Stimulated activated CD8-positive, alpha-beta memory T cell treated with anti-CD3 and anti-CD28 coated beads, Interleukin-4, amount 100 ng/mL, for 24 hours (primary cell): ENCODE results near the gene BPIFA3.

Experiments used
- DNase-seq: peaks from one replicate; pipeline ENCODE4 v3.0.0-alpha.2; 2020; ENCODE audit warnings: low read depth

Gene BPIFA3

GRCh38 chr20:33224399-33224798, 7.2 kb downstream of the BPIFA3 start:
- no peak for DNase-seq

GRCh38 chr20:33229843-33230242, 12.7 kb downstream of the BPIFA3 start:
- no peak for DNase-seq

GRCh38 chr20:33231237-33231636, 14.1 kb downstream of the BPIFA3 start:
- no peak for DNase-seq

- DNase-seq = no peak
Measured at GRCh38 chr20:33232486-33233072, 15.4 kb downstream of the BPIFA3 start.

GRCh38 chr20:33233129-33233774, 16.1 kb downstream of the BPIFA3 start:
- DNase-seq = no peak

- DNase-seq = no peak
Measured at GRCh38 chr20:33234050-33234449, 16.9 kb downstream of the BPIFA3 start.

GRCh38 chr20:33235696-33236095, 18.5 kb downstream of the BPIFA3 start, which contains the start of gene BPIFA1:
Gene BPIFA1 (plus strand): TSS chr20:33235996. CDS start chr20:33237712, 1,716 bp downstream.
- DNase-seq = no peak

GRCh38 chr20:33236351-33236750, 19.2 kb downstream of the BPIFA3 start:
- no peak for DNase-seq

- DNase-seq = no peak
Measured at GRCh38 chr20:33237989-33238388, 20.8 kb downstream of the BPIFA3 start.

GRCh38 chr20:33239418-33239817, 22.3 kb downstream of the BPIFA3 start:
- DNase-seq = no peak

GRCh38 chr20:33239979-33240736, 23.0 kb downstream of the BPIFA3 start:
- no peak for DNase-seq

GRCh38 chr20:33240923-33241322, 23.8 kb downstream of the BPIFA3 start:
- DNase-seq = no peak

GRCh38 chr20:33242319-33243100, 25.4 kb downstream of the BPIFA3 start:
- DNase-seq = no peak

GRCh38 chr20:33246077-33246476, 28.9 kb downstream of the BPIFA3 start:
- no peak for DNase-seq

- no peak for DNase-seq
Measured at GRCh38 chr20:33249456-33249855, 32.3 kb downstream of the BPIFA3 start.

GRCh38 chr20:33250666-33251065, 33.5 kb downstream of the BPIFA3 start:
- no peak for DNase-seq

GRCh38 chr20:33251496-33251895, 34.3 kb downstream of the BPIFA3 start:
- DNase-seq = no peak

GRCh38 chr20:33252460-33252859, 35.3 kb downstream of the BPIFA3 start:
- no peak for DNase-seq

GRCh38 chr20:33255005-33255404, 37.9 kb downstream of the BPIFA3 start:
- no peak for DNase-seq

- no peak for DNase-seq
Measured at GRCh38 chr20:33257237-33257636, 40.1 kb downstream of the BPIFA3 start.

- DNase-seq = no peak
Measured at GRCh38 chr20:33259371-33259770, 42.2 kb downstream of the BPIFA3 start.

GRCh38 chr20:33261465-33261864, 44.3 kb downstream of the BPIFA3 start:
- no peak for DNase-seq
